ENCODE results near the gene SNRK. TPM values are rescaled to one million over a fixed set of nuclear protein-coding genes. Genes with fewer than 3 reads are reported as not detected.

The SNRK gene
- total and polyA plus RNA-seq, 9 of the 15 experiments (the other 6 are each of a cell fraction or from before 2014, with no cell fraction given) = 1.7 to 12.3 (median 7.3) TPM

GRCh38 chr3:43286115-43286840 is at the start of gene SNRK (continued):
- no peak for TF ChIP-seq SRSF3 (IDR thresholded peaks at IDR 0.05; ENCODE audit: insufficient read depth, low read length)
- no peak for TF ChIP-seq FOXJ2 (tag; IDR thresholded peaks at IDR 0.05)
- TF ChIP-seq ZNF146 (CRISPR knock-in tag; IDR thresholded peaks at IDR 0.05; ENCODE audit: unreplicated experiment) = no peak
- TF ChIP-seq RBM17 (IDR thresholded peaks at IDR 0.05; ENCODE audit: borderline replicate concordance, low read depth, low read length) = no peak
- TF ChIP-seq MEF2A (IDR thresholded peaks at IDR 0.05; ENCODE audit: control insufficient read depth, low read depth, low read length) = no peak
- TF ChIP-seq GATAD2A (IDR thresholded peaks at IDR 0.05) = no peak
- no peak for TF ChIP-seq FOXJ3 (CRISPR knock-in tag; IDR thresholded peaks at IDR 0.05)
- no peak for TF ChIP-seq EP300 (IDR thresholded peaks at IDR 0.05; ENCODE audit: low read length)
- no peak for TF ChIP-seq NR2C2 (CRISPR knock-in tag; IDR thresholded peaks at IDR 0.05)
- TF ChIP-seq NR2C2 (tag; IDR thresholded peaks at IDR 0.05) = peak; percentile 41; the same call in 1 of the 2 replicates
- TF ChIP-seq BRD4 (IDR thresholded peaks at IDR 0.05) = no peak
- TF ChIP-seq MTF1 (CRISPR knock-in tag; IDR thresholded peaks at IDR 0.05; ENCODE audit: borderline replicate concordance) = no peak
- TF ChIP-seq BRF2 (IDR thresholded peaks at IDR 0.05; ENCODE audit: borderline replicate concordance, insufficient read depth, insufficient read length) = no peak
- peak; percentile 94 for TF ChIP-seq ZBTB12 (CRISPR knock-in tag; IDR thresholded peaks at IDR 0.05)
- peak; percentile 96 for TF ChIP-seq L3MBTL2 (IDR thresholded peaks at IDR 0.05)
- no peak for TF ChIP-seq HMG20B (CRISPR knock-in tag; IDR thresholded peaks at IDR 0.05)
- TF ChIP-seq, protein P1, sequence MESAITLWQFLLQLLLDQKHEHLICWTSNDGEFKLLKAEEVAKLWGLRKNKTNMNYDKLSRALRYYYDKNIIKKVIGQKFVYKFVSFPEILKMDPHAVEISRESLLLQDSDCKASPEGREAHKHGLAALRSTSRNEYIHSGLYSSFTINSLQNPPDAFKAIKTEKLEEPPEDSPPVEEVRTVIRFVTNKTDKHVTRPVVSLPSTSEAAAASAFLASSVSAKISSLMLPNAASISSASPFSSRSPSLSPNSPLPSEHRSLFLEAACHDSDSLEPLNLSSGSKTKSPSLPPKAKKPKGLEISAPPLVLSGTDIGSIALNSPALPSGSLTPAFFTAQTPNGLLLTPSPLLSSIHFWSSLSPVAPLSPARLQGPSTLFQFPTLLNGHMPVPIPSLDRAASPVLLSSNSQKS (CRISPR knock-in tag; IDR thresholded peaks at IDR 0.05) = no peak
- no peak for TF ChIP-seq ETV5 (CRISPR knock-in tag; IDR thresholded peaks at IDR 0.05; ENCODE audit: low read depth)
- TF ChIP-seq NCOA4 (IDR thresholded peaks at IDR 0.05; ENCODE audit: partially characterized antibody) = no peak
- TF ChIP-seq PRDM10 (IDR thresholded peaks at IDR 0.05; ENCODE audit: partially characterized antibody) = no peak
- TF ChIP-seq IRF9 (tag; IDR thresholded peaks at IDR 0.05) = no peak
- no peak for TF ChIP-seq BMI1 (IDR thresholded peaks at IDR 0.05; ENCODE audit: low read length)

All from K562 (cell line).